Right cardiac atrium (tissue), 5 donors: ENCODE measurements around the gene PNPO. TPM values are rescaled to one million over a fixed set of nuclear protein-coding genes. Genes with fewer than 3 reads are reported as not detected.

ENCODE experiments used
- ATAC-seq, 2 donors: fragments of 200-7000 bp; cut with Tn5 transposase; one replicate each; pipeline versions ENCODE4 v1.8.0 to v1.9.1; 2020; ENCODE audit warnings: moderate library complexity in 2 of 2, mild to moderate bottlenecking in 1 of 2
- DNase-seq, 3 donors: peaks; one replicate each; pipeline ENCODE4 v3.0.0-alpha.2; 2020
- H3K27ac ChIP-seq: one replicate; pipeline ENCODE4 v1.5.1; 2013; ENCODE audit warnings: mild to moderate bottlenecking, low read length, control low read depth, moderate library complexity
- H3K27me3 ChIP-seq: one replicate; pipeline ENCODE4 v1.6.1; 2013; ENCODE audit not compliant: control insufficient read depth, insufficient read depth
- H3K4me1 ChIP-seq: one replicate; pipeline ENCODE4 v1.6.1; 2013; ENCODE audit warnings: low read length; ENCODE audit not compliant: control insufficient read depth, insufficient read depth
- H3K4me3 ChIP-seq: one replicate; pipeline ENCODE4 v1.5.1; 2013; ENCODE audit warnings: low read length, control low read depth
- H3K9me3 ChIP-seq: one replicate; pipeline ENCODE4 v1.6.1; 2013; ENCODE audit warnings: low read length; ENCODE audit not compliant: control insufficient read depth
- WGBS: extraction: QIAGEN DNeasy Blood & Tissue Kit; methylation state at CpG from one replicate; pipeline ENCODE4 v1.1.7; 2013; 5-methylcytosine and 5-hydroxymethylcytosine counted together
- intact Hi-C, 4 donors: fragments of 100-400 bp; cut with DNase I; formaldehyde crosslinking; loops; one replicate each; pipeline versions ENCODE4 v1.11.0 to v1.14.0; 2022 to 2023
- polyA plus RNA-seq: library from polyadenylated mRNA; stranded (reverse); fragments of 200-250 nt; gene quantifications from one replicate; pipeline ENCODE4 v1.2.3, GENCODE V29; 2013
- total RNA-seq, 4 donors: library from RNA; stranded (reverse); fragmentation: NEBNext Ultra II Directional; extraction: Animal tissue kit (Norgen Biotek cat#: 25700); gene quantifications; one replicate each; pipeline ENCODE4 v1.2.1, GENCODE V29; 2021
- donor health status: healthy with polysubstance abuse.
- donor health status: DM: no; HTN: yes; CAD: no.
- donor health status: DM: no; HTN: no; CAD: no.
- donor health status: DM: no; HTN: yes; CAD: no; lungs with severe emphysema.
- donor health status: DM: yes; HTN: yes; CAD: no.

The PNPO gene
- total and polyA plus RNA-seq, 5 donors = 16.1 to 29.9 (median 25.1) TPM

DNA sequence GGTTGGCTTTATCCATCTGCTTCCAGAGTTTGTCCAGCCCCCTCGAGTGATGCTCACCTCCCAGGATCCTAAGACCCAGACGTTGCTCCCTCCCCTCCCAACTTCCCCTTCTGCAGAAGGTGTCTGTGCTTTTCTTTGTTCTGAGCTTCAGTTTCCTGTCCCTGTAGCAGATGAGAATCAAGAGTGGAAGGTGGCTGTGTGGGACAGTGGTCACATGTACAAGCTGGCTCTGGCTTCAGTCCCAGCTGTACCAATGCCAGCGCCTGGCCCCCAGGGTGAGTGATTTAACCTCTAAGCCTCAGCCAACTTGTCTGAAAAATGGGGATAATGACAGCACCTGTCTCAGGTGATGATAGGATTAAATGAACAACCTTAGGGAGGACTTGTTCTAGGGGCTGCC, 8.6 kb downstream of the PNPO start:
- H3K27me3 ChIP-seq = no peaks in the 10 kb centered on the region
- peaks cover 3% of the 10 kb centered on the region for H3K4me1 ChIP-seq
- no peaks in the 10 kb centered on the region for H3K9me3 ChIP-seq
- no peak overlapping the region for H3K4me3 ChIP-seq
- no peak for DNase-seq
- intact Hi-C loops = loop anchor here (5.0 to 10.0 kb wide), 3 partner anchors 53 to 105 kb away; partner anchors contain the start of genes SP2 (in 4 of the 4) and SCRN2 (in 1 of the 4)
- no peak overlapping the region for H3K27ac ChIP-seq
- no peak for ATAC-seq
- WGBS = 55% methylated on average over 3 of the region's 3 CpGs

DNA sequence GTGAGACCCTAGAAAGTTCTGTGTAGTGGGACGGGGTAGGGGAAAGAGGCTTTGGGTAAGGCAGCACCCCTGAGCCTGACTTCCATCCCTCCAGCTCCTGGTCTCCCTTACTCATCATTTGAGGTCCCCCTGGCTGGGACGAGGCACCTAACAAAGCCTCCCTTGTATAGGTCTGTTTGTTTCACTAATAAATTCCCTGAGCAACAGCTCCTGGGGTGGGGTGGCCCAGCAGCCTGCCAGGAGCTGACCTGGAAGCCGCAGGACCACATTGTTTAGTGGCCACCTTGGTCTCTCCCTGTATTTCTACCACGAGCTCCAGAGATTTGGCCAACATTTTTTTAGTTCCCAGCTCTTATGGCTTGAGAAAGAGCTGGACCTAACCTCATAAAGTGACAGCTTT, 9.1 kb downstream of the PNPO start:
- H3K4me3 ChIP-seq = no peak overlapping the region
- DNase-seq (no peak), ATAC-seq (no peak)
- H3K4me1 ChIP-seq = peaks cover 3% of the 10 kb centered on the region
- no peaks in the 10 kb centered on the region for H3K27me3 ChIP-seq
- intact Hi-C loops = loop anchor here in 1 of 4 donors (10.0 kb wide), 1 partner anchor 56 kb away; the partner anchor contains the start of gene SP2
- no peaks in the 10 kb centered on the region for H3K9me3 ChIP-seq
- 94% methylated on average over 4 of the region's 4 CpGs for WGBS
- H3K27ac ChIP-seq = no peak overlapping the region

DNA sequence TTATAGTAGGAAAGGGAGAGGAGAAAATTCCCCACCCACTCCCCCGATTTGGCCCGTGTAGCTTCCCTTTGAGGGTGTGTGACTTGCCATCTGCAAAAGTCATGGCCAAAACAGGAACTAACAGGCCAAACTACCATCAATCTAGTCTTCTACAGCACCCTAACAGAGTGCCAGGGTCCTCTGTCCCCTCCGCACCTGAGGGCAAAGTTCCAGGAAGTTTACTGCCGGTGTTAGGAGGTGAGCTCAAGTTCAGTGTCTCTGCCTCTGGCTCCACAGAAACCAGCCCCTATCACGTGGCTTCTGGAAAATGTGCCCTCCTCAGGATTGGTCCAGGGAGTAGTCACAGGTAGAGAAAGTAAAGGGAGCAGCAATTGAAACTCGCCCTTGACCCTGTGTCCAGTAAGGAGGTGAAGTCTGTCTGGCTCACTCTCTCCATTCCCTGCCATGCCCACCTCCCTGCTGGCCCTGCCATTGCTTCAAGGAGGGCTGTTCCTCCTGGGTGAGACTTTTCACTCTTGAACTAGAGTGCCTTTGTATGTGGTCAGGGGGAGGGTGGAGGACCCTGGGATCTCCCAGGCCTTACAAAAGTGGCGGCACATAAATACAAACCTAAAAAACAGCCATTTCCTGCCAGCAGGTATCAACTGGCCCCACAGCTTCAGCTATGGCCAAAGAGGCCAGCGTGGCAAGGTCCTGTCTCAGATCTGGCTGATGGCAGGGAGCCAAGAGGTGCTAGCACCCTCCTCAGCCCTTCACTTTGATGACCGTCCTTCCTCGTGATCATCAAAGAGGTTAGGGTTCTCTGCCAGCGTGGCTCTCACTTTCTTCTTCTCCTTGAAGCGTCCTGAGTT, 11.0 kb downstream of the PNPO start:
- Histone ChIP-seq H3K4me1 (peaks cover 3% of the 10 kb centered on the region), H3K4me3 (no peak overlapping the region), H3K27me3 (no peaks in the 10 kb centered on the region), H3K27ac (no peak overlapping the region), H3K9me3 (no peaks in the 10 kb centered on the region)
- intact Hi-C loops = loop anchor here in 1 of 4 donors (10.0 kb wide), 1 partner anchor 58 kb away; the partner anchor contains the start of gene SP2
- 78% methylated on average over 12 of the region's 12 CpGs for WGBS
- no peak for ATAC-seq
- no peak for DNase-seq

DNA sequence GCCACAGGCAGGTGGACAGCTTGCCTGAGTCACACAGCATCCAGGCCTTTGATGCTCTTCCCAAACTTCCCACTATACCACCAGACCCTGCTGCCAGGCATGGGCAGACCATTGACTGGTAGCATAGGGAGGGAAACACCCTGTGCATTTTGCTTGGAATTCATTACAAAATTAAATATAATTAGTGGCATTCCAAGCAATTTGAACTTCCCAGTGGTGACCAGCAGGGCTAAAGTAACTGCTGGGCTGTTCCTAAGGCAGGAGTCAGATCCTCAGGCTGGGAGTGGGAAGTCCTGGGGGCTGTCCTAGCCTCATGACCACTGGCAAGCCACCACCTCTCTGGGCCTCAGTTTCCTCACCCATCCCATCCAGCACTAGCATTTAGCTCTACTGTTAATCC, 12.5 kb downstream of the PNPO start:
- no peak for DNase-seq
- H3K4me1 ChIP-seq = peaks cover 2% of the 10 kb centered on the region
- intact Hi-C loops = loop anchor here in 1 of 4 donors (10.0 kb wide), 1 partner anchor 59 kb away; the partner anchor contains the start of gene SP2

DNA sequence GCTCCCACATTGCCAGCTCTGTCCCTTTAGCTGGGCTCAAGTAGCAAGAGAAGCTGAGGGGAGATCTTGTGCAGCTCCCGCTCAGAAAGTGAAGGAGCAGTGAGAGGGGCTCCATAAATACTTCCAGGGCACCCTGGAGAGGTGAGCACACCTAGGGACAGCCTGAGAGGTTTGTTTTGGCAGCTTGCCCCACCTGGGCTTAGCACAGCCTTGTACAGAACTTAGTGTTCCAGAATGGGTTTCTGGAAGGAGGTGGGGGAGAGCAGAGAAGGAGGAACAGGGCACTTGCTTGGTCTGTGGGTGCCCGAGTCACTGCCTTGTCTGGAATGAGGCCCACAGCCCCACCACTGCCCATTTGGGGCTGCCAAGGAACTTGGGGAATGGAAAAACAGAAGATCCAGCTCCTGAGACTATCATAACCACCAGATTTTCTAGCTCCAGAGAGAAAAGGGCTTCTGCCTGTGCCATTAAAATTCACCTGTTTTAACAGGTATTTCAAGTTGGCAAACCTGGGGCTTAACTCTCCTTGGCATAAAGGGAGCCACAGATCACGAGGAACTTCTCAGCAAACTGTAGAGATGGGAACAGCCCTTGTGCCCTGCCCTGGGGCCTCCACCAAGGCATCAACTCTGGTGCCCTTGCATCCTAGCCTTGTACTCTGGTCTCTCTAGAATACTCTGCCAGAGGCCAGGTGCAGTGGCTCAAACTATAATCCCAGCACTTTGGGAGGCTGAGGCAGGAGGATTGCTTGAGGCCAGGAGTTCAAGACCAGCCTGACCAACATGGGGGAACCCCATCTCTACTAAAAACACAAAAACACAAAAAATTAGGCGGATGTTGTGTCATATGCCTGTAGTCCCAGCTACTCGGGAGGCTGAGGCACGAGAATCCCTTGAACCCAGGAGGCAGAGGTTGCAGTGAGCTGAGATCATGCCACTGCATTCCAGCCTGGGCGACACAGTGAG, 14.4 kb downstream of the PNPO start:
- H3K4me3 ChIP-seq = no peak overlapping the region
- WGBS = 89% methylated on average over 7 of the region's 7 CpGs
- no peaks in the 10 kb centered on the region for H3K27me3 ChIP-seq
- no peaks in the 10 kb centered on the region for H3K9me3 ChIP-seq
- DNase-seq (no peak), ATAC-seq (no peak)
- H3K4me1 ChIP-seq = no peaks in the 10 kb centered on the region
- intact Hi-C loops = loop anchor here in 1 of 4 donors (10.0 kb wide), 1 partner anchor 61 kb away; the partner anchor contains the start of gene SP2
- H3K27ac ChIP-seq = no peak overlapping the region

More for the DNA sequence above, 12.5 kb downstream of the PNPO start:
- no peak for ATAC-seq
- Histone ChIP-seq H3K27me3 (no peaks in the 10 kb centered on the region), H3K27ac (no peak overlapping the region), H3K9me3 (no peaks in the 10 kb centered on the region), H3K4me3 (no peak overlapping the region)

DNA sequence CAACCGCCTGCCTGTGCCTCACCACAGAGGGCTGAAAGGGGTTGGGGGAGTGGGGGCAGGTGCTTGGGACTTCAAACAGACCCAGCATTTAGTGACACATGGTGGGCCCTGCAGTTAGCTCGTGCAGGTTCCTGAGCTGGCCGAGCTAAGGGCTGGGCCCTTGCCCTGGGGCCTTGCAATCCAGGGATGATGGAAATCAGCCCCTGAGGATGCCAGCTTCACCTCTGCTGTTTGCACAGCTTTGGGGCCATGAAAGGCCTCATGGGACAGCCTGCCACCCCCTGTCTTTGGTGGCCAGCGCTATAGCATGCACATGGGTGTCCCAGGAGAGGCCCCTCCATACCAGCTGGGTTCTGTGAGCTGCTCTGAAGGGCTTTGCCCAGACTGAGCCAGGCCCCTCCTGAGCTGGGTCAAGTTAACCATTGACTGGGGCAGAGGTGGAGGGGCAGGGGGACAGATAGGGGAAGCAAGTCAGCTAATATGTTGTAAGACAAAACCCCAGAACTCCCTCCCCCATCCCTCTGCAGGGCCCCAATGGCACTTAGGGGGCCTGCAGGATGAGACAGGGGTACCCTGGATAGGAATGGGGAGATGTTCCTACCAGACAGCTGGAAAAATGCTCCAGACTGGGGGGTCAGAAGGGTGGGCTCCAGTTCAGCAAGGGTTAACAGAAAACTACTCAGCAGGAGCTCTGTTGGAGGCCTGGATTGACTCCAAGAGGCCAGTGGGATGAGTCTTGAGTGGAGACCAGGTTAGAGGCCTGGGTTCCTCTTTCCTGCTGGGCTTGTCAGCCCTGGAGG, 15.6 kb downstream of the PNPO start:
- H3K27ac ChIP-seq = no peak overlapping the region
- DNase-seq = no peak
- H3K4me3 ChIP-seq = no peak overlapping the region
- 86% methylated on average over 4 of the region's 4 CpGs for WGBS
- no peak for ATAC-seq
- intact Hi-C loops = loop anchor here in 1 of 4 donors (10.0 kb wide), 1 partner anchor 62 kb away; the partner anchor contains the start of gene SP2
- H3K9me3 ChIP-seq = no peaks in the 10 kb centered on the region
- no peaks in the 10 kb centered on the region for H3K4me1 ChIP-seq
- no peaks in the 10 kb centered on the region for H3K27me3 ChIP-seq

DNA sequence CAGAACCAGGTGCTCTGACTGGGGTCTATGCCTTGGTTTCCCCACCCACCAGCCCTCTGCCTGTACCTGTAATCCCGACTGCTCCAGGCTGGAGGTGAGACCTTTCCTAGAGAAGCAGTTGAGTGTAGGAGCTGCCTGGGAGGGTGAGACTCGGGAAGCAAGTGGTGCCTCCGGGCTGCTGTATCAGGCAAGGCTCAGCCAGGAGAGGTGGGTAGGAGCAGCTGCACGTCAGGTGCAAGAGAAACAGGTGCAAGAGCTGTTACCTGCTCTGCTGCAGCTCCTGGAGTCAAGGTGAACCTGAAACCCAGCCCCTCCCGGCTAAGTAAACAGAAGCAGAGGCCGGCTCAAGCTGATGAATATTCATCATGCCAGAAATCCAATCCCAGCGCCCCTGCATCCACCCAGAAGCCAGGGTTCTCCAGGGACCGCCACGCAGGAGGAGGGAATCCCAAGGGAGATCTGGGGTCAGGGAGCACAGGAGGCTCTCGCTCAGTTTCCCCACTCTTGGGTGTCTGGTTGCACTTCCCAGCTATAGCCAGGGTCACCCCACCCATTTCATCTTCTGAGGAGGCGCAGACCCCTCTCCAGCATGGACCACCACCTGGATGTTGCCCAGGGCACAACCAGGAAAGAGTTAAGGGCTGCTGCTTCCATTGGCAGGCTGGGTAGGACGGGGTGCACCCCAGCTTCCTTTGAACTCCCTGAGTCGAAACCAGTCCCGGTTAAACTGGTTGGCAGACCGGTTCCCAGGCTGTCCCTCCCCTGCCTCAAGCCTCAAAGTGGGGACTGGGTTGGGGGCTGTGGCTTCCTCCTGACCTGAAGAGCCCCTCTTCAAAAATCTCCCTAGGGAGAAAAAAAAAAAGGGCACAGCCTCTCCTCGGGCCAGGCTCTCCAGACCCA, 16.5 kb downstream of the PNPO start, which contains the start of gene PRR15L:
Gene PRR15L, minus strand, starts transcription at position 293 of the 900 bp plus-strand sequence. CDS start 4,649 bp downstream, outside the sequence.
- Histone ChIP-seq H3K4me3 (no peak within 1 kb of the TSS), H3K9me3 (no peaks in the 10 kb centered on the region), H3K27me3 (no peaks in the 10 kb centered on the region), H3K4me1 (no peaks in the 10 kb centered on the region), H3K27ac (no peak within 1 kb of the TSS)
- 48% methylated on average over 16 of the region's 16 CpGs for WGBS
- DNase-seq = no peak
- ATAC-seq = no peak
- intact Hi-C loops = loop anchor here in 1 of 4 donors (10.0 kb wide), 1 partner anchor 63 kb away; the partner anchor contains the start of gene SP2

DNA sequence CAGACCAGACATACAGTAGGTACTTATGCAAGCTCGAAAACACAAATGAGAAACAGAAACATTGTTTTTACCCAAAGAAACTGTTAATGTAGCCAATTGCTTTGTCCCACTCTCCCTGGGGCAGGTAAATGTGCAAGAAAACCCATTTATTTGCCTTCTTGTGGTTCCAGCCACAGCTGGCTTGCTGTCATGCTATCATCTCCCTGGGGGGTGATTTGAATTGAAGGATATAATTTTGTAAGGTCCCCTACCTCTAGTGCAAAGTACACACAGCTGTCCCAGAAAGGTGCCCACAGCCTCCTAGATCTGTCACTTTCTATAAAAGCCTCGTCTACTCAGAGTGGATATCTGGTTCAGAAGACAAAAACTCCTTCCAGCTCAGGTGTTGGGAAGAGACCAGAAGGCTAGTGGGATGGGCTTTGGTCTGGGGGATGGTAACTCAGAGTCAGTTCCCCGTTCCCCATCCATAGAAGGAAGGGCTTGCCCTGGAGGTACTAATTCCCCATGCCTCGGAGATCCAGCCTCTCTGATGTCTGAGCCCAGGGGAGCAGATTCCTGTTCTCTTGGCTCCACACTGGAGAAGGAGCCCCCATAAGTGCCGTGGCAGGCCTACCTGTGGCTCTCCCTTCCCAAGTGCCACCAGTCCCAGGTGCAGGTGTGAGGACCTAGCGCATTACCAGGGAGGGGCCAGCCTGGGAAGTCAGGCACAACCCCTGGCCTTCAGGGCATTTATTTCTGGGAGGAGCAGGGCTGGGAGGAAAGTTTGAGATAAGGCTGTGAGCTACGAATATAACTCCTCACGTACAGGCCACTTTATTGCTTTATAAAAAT, 18.7 kb downstream of the PNPO start:
- no peaks in the 10 kb centered on the region for H3K4me1 ChIP-seq
- H3K4me3 ChIP-seq = no peak overlapping the region
- ATAC-seq (no peak), DNase-seq (no peak)
- 61% methylated on average over 8 of the region's 8 CpGs for WGBS
- H3K27ac ChIP-seq = no peak overlapping the region
- no peaks in the 10 kb centered on the region for H3K27me3 ChIP-seq
- intact Hi-C loops = loop anchor here in 1 of 4 donors (10.0 kb wide), 2 partner anchors 65 to 115 kb away; partner anchors contain the start of genes SCRN2 and SP2
- H3K9me3 ChIP-seq = no peaks in the 10 kb centered on the region

DNA sequence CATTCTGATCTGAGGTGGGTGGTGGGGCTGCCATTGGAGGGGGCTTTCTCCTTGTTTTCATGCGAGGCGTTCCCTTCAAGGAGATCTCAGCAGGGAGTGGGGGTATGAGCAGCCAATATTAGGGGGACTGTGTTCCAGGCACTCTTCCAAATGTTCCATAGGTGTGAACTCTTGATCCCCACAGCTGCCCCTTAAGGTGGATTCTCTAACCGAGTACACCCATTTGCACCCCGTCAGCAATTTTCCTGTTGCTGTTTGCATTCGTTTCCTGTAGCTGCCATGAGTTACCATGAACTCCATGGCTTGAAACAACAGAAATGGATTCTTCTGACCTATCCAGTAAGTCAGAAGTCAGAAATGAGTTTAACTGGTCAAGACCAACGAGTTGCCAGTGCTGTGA, 20.0 kb downstream of the PNPO start:
- Histone ChIP-seq H3K4me3 (no peak overlapping the region), H3K27me3 (no peaks in the 10 kb centered on the region), H3K27ac (no peak overlapping the region), H3K9me3 (no peaks in the 10 kb centered on the region), H3K4me1 (no peaks in the 10 kb centered on the region)
- intact Hi-C loops = loop anchor here in 1 of 4 donors (10.0 kb wide), 1 partner anchor 117 kb away; the partner anchor contains the start of gene SCRN2
- DNase-seq (no peak), ATAC-seq (no peak)
- 83% methylated on average over 6 of the region's 6 CpGs for WGBS
